Fibroblast of lung (primary cell): ENCODE measurements around the gene PKHD1. TPM values are rescaled to one million over a fixed set of nuclear protein-coding genes. Genes with fewer than 3 reads are reported as not detected.
"Not testable (repeated sequence)": the region's sequence is repeated elsewhere in the genome, so short reads cannot be mapped to it uniquely, and the experiment has no call there.

Experiments used
- DNase-seq, 2 donors: peaks; one replicate each; pipeline versions ENCODE4 v3.0.0 to v3.0.0-alpha.2; 2010; ENCODE audit warnings: low read depth in 2 of 2
- H2AFZ ChIP-seq: 2 replicates; pipeline ENCODE4 v1.5.1; 2012; ENCODE audit warnings: low read length, control low read depth, inconsistent platforms
- H3K27ac ChIP-seq: 2 replicates; pipeline ENCODE4 v1.5.1; 2011; ENCODE audit warnings: low read length, control low read depth; ENCODE audit not compliant: insufficient read depth
- H3K27me3 ChIP-seq: 2 replicates; pipeline ENCODE4 v1.5.1; 2011; ENCODE audit warnings: mild to moderate bottlenecking, low read length; ENCODE audit not compliant: control insufficient read depth, insufficient read depth
- H3K36me3 ChIP-seq: 2 replicates; pipeline ENCODE4 v1.5.1; 2011; ENCODE audit warnings: low read length; ENCODE audit not compliant: control insufficient read depth, insufficient read depth
- H3K4me1 ChIP-seq: 2 replicates; pipeline ENCODE4 v1.5.1; 2011; ENCODE audit warnings: low read length; ENCODE audit not compliant: control insufficient read depth, insufficient read depth; ENCODE audit errors: extremely low read depth
- H3K4me2 ChIP-seq: 2 replicates; pipeline ENCODE4 v1.5.1; 2011; ENCODE audit warnings: low read length, control low read depth; ENCODE audit not compliant: insufficient read depth; ENCODE audit errors: extremely low read depth
- H3K4me3 ChIP-seq, 4 experiments: fragments of 200-600 bp in 1 of 4; sonication (generic) in 1 of 4; replicated peaks in 1 of 4; 2 replicates each; pipeline ENCODE4 v1.5.1; 2011 to 2016; ENCODE audit warnings: low read length in 4 of 4, low read depth in 3 of 4, mild to moderate bottlenecking in 3 of 4, control low read depth in 2 of 4, inconsistent platforms in 1 of 4, mixed read lengths in 1 of 4; ENCODE audit not compliant: insufficient read depth in 1 of 4; ENCODE audit errors: control extremely low read depth in 1 of 4
- H3K79me2 ChIP-seq: 2 replicates; pipeline ENCODE4 v1.5.1; 2012; ENCODE audit warnings: mild to moderate bottlenecking, low read length, inconsistent platforms; ENCODE audit not compliant: control insufficient read depth, insufficient read depth
- H3K9ac ChIP-seq: 2 replicates; pipeline ENCODE4 v1.5.1; 2011; ENCODE audit warnings: mild to moderate bottlenecking, low read length, control low read depth; ENCODE audit not compliant: insufficient read depth
- H3K9me3 ChIP-seq: 2 replicates; pipeline ENCODE4 v1.5.1; 2012; ENCODE audit warnings: low read depth, low read length; ENCODE audit not compliant: control insufficient read depth, insufficient read depth
- H4K20me1 ChIP-seq: 2 replicates; pipeline ENCODE4 v1.5.1; 2011; ENCODE audit warnings: low read length; ENCODE audit not compliant: control insufficient read depth, insufficient read depth; ENCODE audit errors: extremely low read depth
- CTCF ChIP-seq, 2 donors: IDR thresholded peaks in 1 of 2; conservative IDR thresholded peaks in 1 of 2; 1 replicate in 1 of 2; 2 replicates in 1 of 2; pipeline ENCODE4 v1.5.1; 2011 to 2012; ENCODE audit warnings: low read length in 2 of 2, control low read depth in 1 of 2, inconsistent platforms in 1 of 2, low read depth in 1 of 2, mild to moderate bottlenecking in 1 of 2
- EZH2 ChIP-seq: IDR thresholded peaks from 2 replicates; pipeline ENCODE4 v1.5.1; 2012; ENCODE audit warnings: low read length, control low read depth, mild to moderate bottlenecking; ENCODE audit errors: missing control alignments
- polyA plus RNA-seq, 2 donors: library from polyadenylated mRNA; depleted of rRNA in 1 of 2; stranded (reverse) in 1 of 2; unstranded in 1 of 2; fragments of >200 nt; gene quantifications; 2 replicates each; pipeline ENCODE4 v1.2.1, GENCODE V29; 2011 to 2012; ENCODE audit warnings: missing spikeins in 1 of 2
- total RNA-seq: library from RNA; depleted of rRNA; stranded (reverse); fragments of >200 nt; gene quantifications from 2 replicates; pipeline ENCODE4 v1.2.1, GENCODE V29; 2014

PKHD1 gene
- total and polyA plus RNA-seq, 2 donors (not counting 1 experiment from before 2014, with no cell fraction given): not detected

- Histone ChIP-seq H3K27ac (no peak overlapping the region), H3K9me3 (no peaks in the 10 kb centered on the region), H3K4me2 (no peak overlapping the region), H3K4me1 (no peaks in the 10 kb centered on the region), H3K27me3 (no peaks in the 10 kb centered on the region), H3K79me2 (no peaks in the 10 kb centered on the region), H3K9ac (no peak overlapping the region), H3K4me3 (no peak overlapping the region), H2AFZ (no peak overlapping the region), H4K20me1 (no peaks in the 10 kb centered on the region), H3K36me3 (no peaks in the 10 kb centered on the region)
- TF ChIP-seq EZH2 (no peak), CTCF (conservative IDR thresholded peaks at IDR 0.05 in 1 of 2, IDR thresholded peaks at IDR 0.05 in 1 of 2; ENCODE audit: low read depth in 1 of 2, low read length in 2 of 2) (no peak)
- no peak for DNase-seq
Observed at GRCh38 chr6:51986864-51987263, 100.5 kb downstream of the PKHD1 start.

- no peaks in the 10 kb centered on the region for H3K79me2 ChIP-seq
- no peak overlapping the region for H3K4me3 ChIP-seq
- DNase-seq: no peak
- H3K36me3 ChIP-seq: no peaks in the 10 kb centered on the region
- H3K27ac ChIP-seq: no peak overlapping the region
- H3K9ac ChIP-seq: no peak overlapping the region
- H2AFZ ChIP-seq: no peak overlapping the region
- no peaks in the 10 kb centered on the region for H3K9me3 ChIP-seq
- no peak for TF ChIP-seq CTCF (conservative IDR thresholded peaks at IDR 0.05 in 1 of 2, IDR thresholded peaks at IDR 0.05 in 1 of 2; ENCODE audit: low read depth in 1 of 2, low read length in 2 of 2)
- TF ChIP-seq EZH2: no peak
- no peaks in the 10 kb centered on the region for H4K20me1 ChIP-seq
- no peak overlapping the region for H3K4me2 ChIP-seq
- H3K27me3 ChIP-seq: no peaks in the 10 kb centered on the region
- no peaks in the 10 kb centered on the region for H3K4me1 ChIP-seq
Observed at GRCh38 chr6:51983564-51983963, 103.8 kb downstream of the PKHD1 start.

GRCh38 chr6:51982695-51983094, 104.7 kb downstream of the PKHD1 start:
- H3K9ac ChIP-seq, H3K27ac ChIP-seq, H3K9me3 ChIP-seq, H4K20me1 ChIP-seq, H3K4me1 ChIP-seq, H3K36me3 ChIP-seq, H3K79me2 ChIP-seq, H2AFZ ChIP-seq, DNase-seq, H3K4me3 ChIP-seq, H3K27me3 ChIP-seq, H3K4me2 ChIP-seq: not testable (repeated sequence)

GRCh38 chr6:51976374-51976773, 111.0 kb downstream of the PKHD1 start:
- H3K9ac ChIP-seq: no peak overlapping the region
- H3K4me2 ChIP-seq: no peak overlapping the region
- no peak overlapping the region for H3K4me3 ChIP-seq
- no peaks in the 10 kb centered on the region for H3K4me1 ChIP-seq
- no peaks in the 10 kb centered on the region for H3K9me3 ChIP-seq
- H3K79me2 ChIP-seq: no peaks in the 10 kb centered on the region
- H4K20me1 ChIP-seq: no peaks in the 10 kb centered on the region
- no peaks in the 10 kb centered on the region for H3K36me3 ChIP-seq
- H2AFZ ChIP-seq: no peak overlapping the region
- no peak overlapping the region for H3K27ac ChIP-seq
- no peak for DNase-seq
- no peak for TF ChIP-seq EZH2
- TF ChIP-seq CTCF (conservative IDR thresholded peaks at IDR 0.05 in 1 of 2, IDR thresholded peaks at IDR 0.05 in 1 of 2; ENCODE audit: low read depth in 1 of 2, low read length in 2 of 2): no peak
- no peaks in the 10 kb centered on the region for H3K27me3 ChIP-seq
